Ovary (tissue), 9 donors: ENCODE results near the gene LAT. TPM values are rescaled to one million over a fixed set of nuclear protein-coding genes. Genes with fewer than 3 reads are reported as not detected.

ENCODE experiments used
- DNase-seq, 5 donors: peaks; one replicate each; pipeline ENCODE4 v3.0.0-alpha.2; 2019 to 2020
- H3K27ac ChIP-seq, 2 donors: fragments of 200-600 bp; one replicate each; pipeline versions ENCODE4 v1.5.1 to v1.8.0; 2019 to 2022
- H3K27me3 ChIP-seq: fragments of 200-600 bp; one replicate; pipeline ENCODE4 v1.8.0; 2022
- H3K36me3 ChIP-seq: fragments of 200-600 bp; sonication (generic); one replicate; pipeline ENCODE4 v1.5.1; 2019
- H3K4me1 ChIP-seq: one replicate; pipeline ENCODE4 v1.8.1; 2013; ENCODE audit warnings: mild to moderate bottlenecking, moderate library complexity; ENCODE audit not compliant: insufficient read depth
- H3K4me3 ChIP-seq: fragments of 200-600 bp; sonication (generic); one replicate; pipeline ENCODE4 v1.5.1; 2017
- H3K9me3 ChIP-seq, 2 donors: fragments of 200-600 bp in 1 of 2; sonication (generic) in 1 of 2; one replicate each; pipeline versions ENCODE4 v1.5.1 to v1.8.1; 2013 to 2019; ENCODE audit warnings: mild to moderate bottlenecking in 1 of 2, moderate library complexity in 1 of 2
- CTCF ChIP-seq, 3 donors: fragments of 450-650 bp in 2 of 3; fragments of 200-600 bp in 1 of 3; IDR thresholded peaks; one replicate each; pipeline versions ENCODE4 v1.5.1 to v1.8.0; 2016 to 2022; ENCODE audit warnings: antibody characterized with exemption in 3 of 3, mild to moderate bottlenecking in 1 of 3
- EP300 ChIP-seq: sonication (generic); formaldehyde crosslinking; IDR thresholded peaks from one replicate; pipeline ENCODE4 v1.6.1; 2017; ENCODE audit warnings: antibody characterized with exemption
- POLR2A ChIP-seq: fragments of 450-650 bp; IDR thresholded peaks from one replicate; pipeline ENCODE4 v1.6.1; 2017; ENCODE audit warnings: antibody characterized with exemption, mild to moderate bottlenecking, moderate library complexity
- WGBS, 3 donors: extraction: QIAGEN DNeasy Blood & Tissue Kit in 1 of 3; methylation state at CpG; one replicate each; pipeline versions ENCODE4 v1.1.5 to v1.1.7; 2013 to 2017; 5-methylcytosine and 5-hydroxymethylcytosine counted together
- intact Hi-C, 4 donors: fragments of 100-400 bp; cut with DNase I; formaldehyde crosslinking; loops; one replicate each; pipeline versions ENCODE4 v1.11.0 to v1.15.1; 2022 to 2023
- polyA plus RNA-seq, 2 donors: library from polyadenylated mRNA; stranded (reverse); fragments of 200-250 nt in 1 of 2; fragments of 350-450 nt in 1 of 2; fragmentation: Illumina TruSeq in 1 of 2; extraction: RNeasy Lipid Tissue Mini Kit (QIAGEN cat#74804) in 1 of 2; gene quantifications; one replicate each; pipeline ENCODE4 v1.2.3, GENCODE V29; 2013 to 2014
- total RNA-seq, 7 donors: library from RNA; depleted of rRNA in 2 of 7; stranded (reverse); fragments of >200 nt in 2 of 7; fragmentation: NEBNext Ultra II Directional in 3 of 7; extraction: Animal tissue kit (Norgen Biotek cat#: 25700) in 3 of 7; gene quantifications; one replicate each; pipeline versions ENCODE4 v1.1.0 to v1.2.4, GENCODE V29; 2016 to 2023
- donor health status: DM: no; HTN: no; CAD: no; lungs with moderate emphysema.
- donor health status: DM: no; HTN: no; CAD: no.
- donor health status: Bipolar disorder and iron deficiency.
- donor health status: DM: yes; HTN: yes; CAD: no.
- donor health status: DM: no; HTN: no; CAD: no.
- donor health status: DM: yes; HTN: yes; CAD: no.

Gene LAT
- total and polyA plus RNA-seq, 9 donors, result 1.0 to 6.0 (median 4.6) TPM

DNA sequence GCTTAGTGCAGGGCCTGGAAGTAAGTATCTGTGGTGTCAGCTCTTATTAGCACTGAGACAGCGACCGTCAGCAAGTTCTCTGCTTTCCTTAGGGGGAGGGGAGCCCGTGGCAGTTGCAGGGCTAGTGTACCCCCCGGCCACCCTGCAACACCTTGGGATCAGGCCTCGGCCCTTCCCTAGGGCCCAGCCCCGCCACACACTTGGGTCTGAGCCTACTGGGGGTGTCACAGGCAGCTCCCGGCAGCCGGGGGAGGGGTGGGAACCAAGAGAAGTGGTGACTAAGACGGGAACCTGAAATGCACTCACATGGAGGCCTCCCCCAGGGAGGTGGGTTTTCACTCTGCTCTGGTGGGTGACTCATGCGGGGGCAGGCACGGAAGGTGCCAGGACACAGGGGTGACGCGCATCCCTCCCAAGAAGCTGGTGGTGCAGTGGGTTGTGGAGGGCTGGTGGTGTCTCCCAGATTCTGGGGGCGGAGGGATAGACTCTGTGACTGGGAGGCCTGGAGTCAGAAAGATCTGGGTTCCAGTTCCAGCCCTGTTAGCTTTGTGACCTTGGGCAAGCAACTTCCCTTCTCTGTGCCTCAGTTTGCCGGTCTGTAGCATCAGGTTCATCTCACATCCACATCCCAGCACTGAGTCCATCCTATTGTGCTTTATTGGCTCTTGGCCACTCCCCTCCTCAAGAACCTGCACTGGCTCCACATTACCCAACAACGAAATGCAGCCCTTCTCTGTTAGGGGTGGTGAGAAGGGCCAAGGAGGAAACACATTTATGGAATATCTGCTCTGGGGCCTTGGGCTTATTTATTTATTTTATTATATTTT lies 44.5 kb downstream of the LAT start:
- Histone ChIP-seq H3K27ac (no peak overlapping the region), H3K4me3 (no peak overlapping the region), H3K9me3 (no peaks in the 10 kb centered on the region), H3K36me3 (no peaks in the 10 kb centered on the region), H3K27me3 (no peaks in the 10 kb centered on the region), H3K4me1 (no peaks in the 10 kb centered on the region)
- no peak for TF ChIP-seq POLR2A
- no peak for TF ChIP-seq CTCF (IDR thresholded peaks at IDR 0.05)
- no peak for TF ChIP-seq EP300
- 35 to 44% (median 36%) methylated on average over 15 to 16 of the region's 16 CpGs for WGBS, 3 donors
- DNase-seq, result peak in 1 of 5 donors; percentile 37
- intact Hi-C loops, result no loop called here

- Histone ChIP-seq H3K36me3 (no peaks in the 10 kb centered on the region), H3K4me1 (no peaks in the 10 kb centered on the region), H3K9me3 (no peaks in the 10 kb centered on the region), H3K27ac (no peak overlapping the region), H3K4me3 (no peak overlapping the region), H3K27me3 (no peaks in the 10 kb centered on the region)
- no peak for TF ChIP-seq EP300
- WGBS, 3 donors, result 67 to 75% (median 73%) methylated on average over 8 of the region's 8 CpGs
- intact Hi-C loops, result no loop called here
- no peak for DNase-seq
Observed at GRCh38 chr16:29030086-29030840, 45.4 kb downstream of the LAT start.

Other genes starting within 250 kb of the LAT start
- 1 to 10 TPM in 6 of 7 donors, under 1 TPM in 1; 0.75 to 3.4 (median 2.8) TPM for gene NPIPB9, start 233.3 kb upstream of the LAT start, total RNA-seq
- 1 to 10 TPM in 1 of 2 donors, under 1 TPM in 1; 0.63 to 1.9 TPM for gene NPIPB9, start 233.3 kb upstream of the LAT start, polyA plus RNA-seq
- 100 to 1,000 TPM in 2 of 7 donors, 10 to 100 TPM in 5; 36.2 to 143 (median 84.8) TPM for gene ATXN2L, start 162.1 kb upstream of the LAT start, total RNA-seq
- 10 to 100 TPM; 45.5 to 84.6 TPM for gene ATXN2L, start 162.1 kb upstream of the LAT start, polyA plus RNA-seq
- gene TUFM, start 138.7 kb upstream of the LAT start, total RNA-seq, result 100 to 1,000 TPM in 4 of 7 donors, 10 to 100 TPM in 3; 75.7 to 123 (median 105) TPM
- 100 to 1,000 TPM; 106 to 117 TPM for gene TUFM, start 138.7 kb upstream of the LAT start, polyA plus RNA-seq
- 10 to 100 TPM; 30.8 to 76.9 (median 60.0) TPM for gene SH2B1, start 121.2 kb upstream of the LAT start, total RNA-seq
- 10 to 100 TPM in 1 of 2 donors, 1 to 10 TPM in 1; 7.6 to 67.5 TPM for gene SH2B1, start 121.2 kb upstream of the LAT start, polyA plus RNA-seq
- 1 to 10 TPM in 2 of 7 donors, under 1 TPM in 5; 0.15 to 2.5 (median 0.41) TPM for gene ATP2A1, start 106.6 kb upstream of the LAT start, total RNA-seq
- under 1 TPM; 0.53 to 0.90 TPM for gene ATP2A1, start 106.6 kb upstream of the LAT start, polyA plus RNA-seq
- 10 to 100 TPM in 5 of 7 donors, 1 to 10 TPM in 2; 5.1 to 13.9 (median 11.3) TPM for gene RABEP2, start 59.8 kb upstream of the LAT start, total RNA-seq
- 10 to 100 TPM in 1 of 2 donors, under 1 TPM in 1; 0.32 to 14.8 TPM for gene RABEP2, start 59.8 kb upstream of the LAT start, polyA plus RNA-seq
- gene CD19, start 53.1 kb upstream of the LAT start, total RNA-seq, result 1 to 10 TPM in 3 of 7 donors, under 1 TPM in 3, not detected in 1; 0.71 to 1.5 (median 1.1) TPM
- 1 to 10 TPM in 1 of 2 donors, under 1 TPM in 1; 0.40 to 2.5 TPM for gene CD19, start 53.1 kb upstream of the LAT start, polyA plus RNA-seq
- 10 to 100 TPM; 18.8 to 29.2 (median 23.3) TPM for gene NFATC2IP, start 34.1 kb upstream of the LAT start, total RNA-seq
- gene NFATC2IP, start 34.1 kb upstream of the LAT start, polyA plus RNA-seq, result 10 to 100 TPM; 17.9 to 31.5 TPM
- 10 to 100 TPM; 10.1 to 25.5 (median 17.4) TPM for gene SPNS1, start 10.3 kb upstream of the LAT start, total RNA-seq
- 10 to 100 TPM in 1 of 2 donors, 1 to 10 TPM in 1; 4.5 to 23.7 TPM for gene SPNS1, start 10.3 kb upstream of the LAT start, polyA plus RNA-seq